K562 (cell line): ENCODE results near the gene PSD2. TPM values are rescaled to one million over a fixed set of nuclear protein-coding genes. Genes with fewer than 3 reads are reported as not detected.

Experiments used
- ATAC-seq: fragments of 200-7000 bp; cut with Tn5 transposase; 3 replicates; pipeline ENCODE4 v1.9.1; 2020; ENCODE audit warnings: moderate library complexity
- BruUV-seq: library from RNA; stranded (reverse); fragments of 400-500 nt; replicated peaks from 2 replicates; lab custom pipeline; 2021; lab: Mats Ljungman, UMichigan
- CTCF ChIA-PET: fragments of 300-600 bp; formaldehyde crosslinking; extraction: SDS; loops from one replicate; lab custom pipeline; 2021; ENCODE audit warnings: low intra/inter-chr PET ratio; lab: Yijun Ruan, JAX
- POLR2A ChIA-PET: fragments of 300-600, 350-650 bp; sonication (Branson Sonifier 250); formaldehyde crosslinking; extraction: SDS; loops from one replicate; lab custom pipeline; 2021; ENCODE audit warnings: antibody characterized with exemption, inconsistent platforms; lab: Yijun Ruan, JAX
- DNase-seq, 4 experiments: peaks; one replicate each; pipeline versions ENCODE4 v3.0.0 to v3.0.0-alpha.2; 2011 to 2018; ENCODE audit warnings: low spot score in 3 of 4, mixed read lengths in 3 of 4; ENCODE audit errors: extremely low read depth in 1 of 4
- FAIRE-seq: peaks from 2 replicates; lab custom pipeline; 2011; peaks lifted over from hg19 to GRCh38; lab: Jason Lieb, UNC
- H2AFZ ChIP-seq: 2 replicates; pipeline ENCODE4 v1.6.0; 2011; ENCODE audit warnings: low read depth, low read length, control low read depth, inconsistent platforms
- H3K27ac ChIP-seq: fragments of 200-600 bp; 3 replicates; pipeline ENCODE4 v1.8.0; 2011; ENCODE audit warnings: low read depth, mild to moderate bottlenecking, control low read depth, inconsistent platforms, low read length, moderate library complexity, mixed read lengths; ENCODE audit errors: extremely low read depth
- H3K27me3 ChIP-seq, 2 experiments: fragments of 300-600 bp in 1 of 2; 2 replicates in 1 of 2; 3 replicates in 1 of 2; pipeline versions ENCODE4 v1.6.0 to v1.8.0; 2011; ENCODE audit warnings: inconsistent platforms in 2 of 2, low read length in 2 of 2, mild to moderate bottlenecking in 1 of 2, mixed read lengths in 1 of 2, moderate library complexity in 1 of 2; ENCODE audit not compliant: control insufficient read depth in 2 of 2, insufficient read depth in 2 of 2
- H3K36me3 ChIP-seq: fragments of 300-600 bp; 3 replicates; pipeline ENCODE4 v1.8.0; 2011; ENCODE audit warnings: mild to moderate bottlenecking, low read length, inconsistent platforms; ENCODE audit not compliant: control insufficient read depth, insufficient read depth
- H3K4me1 ChIP-seq, 2 experiments: fragments of 200-600 bp in 1 of 2; replicated peaks in 1 of 2; 2 replicates in 1 of 2; 3 replicates in 1 of 2; pipeline versions ENCODE4 v1.5.1 to v1.8.0; 2011; ENCODE audit warnings: inconsistent platforms in 2 of 2, low read length in 2 of 2, mild to moderate bottlenecking in 1 of 2, mixed read lengths in 1 of 2, moderate library complexity in 1 of 2; ENCODE audit not compliant: control insufficient read depth in 2 of 2, insufficient read depth in 2 of 2
- H3K4me2 ChIP-seq: 2 replicates; pipeline ENCODE4 v1.6.1; 2011; ENCODE audit warnings: low read length, control low read depth, inconsistent platforms, mixed read lengths; ENCODE audit not compliant: insufficient read depth
- H3K4me3 ChIP-seq: fragments of 200-600 bp; sonication (generic), shearing (Covaris generic); 2 replicates; pipeline ENCODE4 v1.5.1; 2016; ENCODE audit warnings: control low read depth, inconsistent platforms
- H3K79me2 ChIP-seq: fragments of 200-600 bp; 3 replicates; pipeline ENCODE4 v1.8.0; 2011; ENCODE audit warnings: low read length, inconsistent platforms; ENCODE audit not compliant: control insufficient read depth, insufficient read depth
- H3K9ac ChIP-seq, 2 experiments: 2 replicates each; pipeline versions ENCODE4 v1.6.0 to v1.6.1; 2011; ENCODE audit warnings: low read depth in 2 of 2, low read length in 2 of 2, control low read depth in 1 of 2, inconsistent platforms in 1 of 2, mild to moderate bottlenecking in 1 of 2, mixed read lengths in 1 of 2; ENCODE audit not compliant: insufficient read depth in 1 of 2
- H3K9me1 ChIP-seq: one replicate; pipeline ENCODE4 v1.6.0; 2011; ENCODE audit warnings: inconsistent platforms, mild to moderate bottlenecking, low read length, moderate library complexity; ENCODE audit not compliant: control insufficient read depth, insufficient read depth
- H3K9me3 ChIP-seq: replicated peaks from 2 replicates; pipeline ENCODE4 v1.5.1; 2011; ENCODE audit warnings: low read depth, low read length, inconsistent platforms; ENCODE audit not compliant: control insufficient read depth, insufficient read depth
- H4K20me1 ChIP-seq: replicated peaks from 2 replicates; pipeline ENCODE4 v1.6.1; 2011; ENCODE audit warnings: low read length, inconsistent platforms, mixed read lengths; ENCODE audit not compliant: control insufficient read depth, insufficient read depth
- CBFA2T2 ChIP-seq: fragments of 450-650 bp; conservative IDR thresholded peaks from 2 replicates; pipeline ENCODE4 v1.6.1; 2017; ENCODE audit warnings: mild to moderate bottlenecking
- CBFA2T3 ChIP-seq: fragments of 450-650 bp; IDR thresholded peaks from 2 replicates; pipeline ENCODE4 v1.6.1; 2017
- FOS ChIP-seq: IDR thresholded peaks from 3 replicates; pipeline ENCODE4 v1.6.1; 2011; ENCODE audit not compliant: insufficient read length; ENCODE audit errors: extremely low read depth
- FOXP4 ChIP-seq: sonication (generic); formaldehyde crosslinking; IDR thresholded peaks from 2 replicates; pipeline ENCODE4 v1.8.0; 2022; ENCODE audit warnings: mild to moderate bottlenecking, missing genetic modification reagents, borderline replicate concordance
- MEF2D ChIP-seq: conservative IDR thresholded peaks from 2 replicates; pipeline ENCODE4 v1.6.1; 2016; ENCODE audit warnings: low read depth, missing genetic modification characterization, missing compliant biosample characterization
- MTA3 ChIP-seq: fragments of 450-650 bp; formaldehyde crosslinking; IDR thresholded peaks from 2 replicates; pipeline ENCODE4 v1.6.1; 2017; ENCODE audit warnings: mild to moderate bottlenecking, borderline replicate concordance
- MYBL2 ChIP-seq, 2 experiments: fragments of 450-650 bp in 1 of 2; sonication (generic) in 1 of 2; formaldehyde crosslinking in 1 of 2; IDR thresholded peaks; 2 replicates each; pipeline versions ENCODE4 v1.6.1 to v1.8.1; 2017 to 2022; ENCODE audit warnings: borderline replicate concordance in 1 of 2, inconsistent platforms in 1 of 2, low read depth in 1 of 2, mild to moderate bottlenecking in 1 of 2, missing genetic modification reagents in 1 of 2, moderate library complexity in 1 of 2
- NFATC3 ChIP-seq: fragments of 450-650 bp; IDR thresholded peaks from 2 replicates; pipeline ENCODE4 v1.6.1; 2017; ENCODE audit warnings: mild to moderate bottlenecking
- PHF21A ChIP-seq: fragments of 450-650 bp; IDR thresholded peaks from 2 replicates; pipeline ENCODE4 v1.6.1; 2017; ENCODE audit warnings: low read depth, borderline replicate concordance
- TSC22D4 ChIP-seq: fragments of 450-650 bp; IDR thresholded peaks from 2 replicates; pipeline ENCODE4 v1.6.1; 2016; ENCODE audit warnings: missing genetic modification characterization, missing biosample characterization, control low read depth
- ZNF699 ChIP-seq: fragments of 250-450 bp; sonication (Bioruptor Pico); IDR thresholded peaks from 2 replicates; pipeline ENCODE4 v1.8.0; 2021; ENCODE audit warnings: mild to moderate bottlenecking, moderate library complexity; ENCODE audit not compliant: insufficient replicate concordance
- ZSCAN29 ChIP-seq: fragments of 450-650 bp; IDR thresholded peaks from 2 replicates; pipeline ENCODE4 v1.6.1; 2017
- WGBS: fragments of 100-300 bp; shearing (Covaris generic); methylation state at CpG from one replicate; pipeline ENCODE4 v1.1.6; 2016; ENCODE audit warnings: low coverage, mixed read lengths; ENCODE audit not compliant: insufficient coverage; ENCODE audit errors: missing lambda C conversion rate; 5-methylcytosine and 5-hydroxymethylcytosine counted together
- in situ Hi-C: fragments of 300-500 bp; cut with MboI; formaldehyde crosslinking; loops from 4 replicates; pipeline ENCODE4 v1.15.0; 2018; ENCODE audit warnings: inconsistent platforms, mixed read lengths
- intact Hi-C: fragments of 100-400 bp; cut with micrococcal nuclease; formaldehyde crosslinking; loops from 2 replicates; pipeline ENCODE4 v1.14.2; 2022
- polyA plus RNA-seq, 8 experiments: library from polyadenylated mRNA; depleted of rRNA in 4 of 8; stranded (reverse) in 5 of 8; unstranded in 3 of 8; fragments of >200 nt; fragmentation: Nextera tagmentation in 2 of 8; fragmentation: Illumina TruSeq in 1 of 8; extraction: Ambion mirVana in 2 of 8; extraction: Trizol in 1 of 8; gene quantifications; 2 replicates each; pipeline versions ENCODE4 v1.2.1 to v1.2.3, GENCODE V29; 2011 to 2014; ENCODE audit warnings: inconsistent platforms in 1 of 8, missing spikeins in 1 of 8
- total RNA-seq, 7 experiments: library from RNA; depleted of rRNA in 6 of 7; stranded (reverse); fragments of >200 nt in 6 of 7; fragmentation: Illumina TruSeq in 2 of 7; extraction: Trizol in 2 of 7; gene quantifications; 2 replicates each; pipeline versions ENCODE4 v1.2.1 to v1.2.3, GENCODE V29; 2011 to 2021; ENCODE audit warnings: low replicate concordance in 1 of 7
- TF ChIP-seq, protein P1 (sequence below), 3 experiments: IDR thresholded peaks in 2 of 3; conservative IDR thresholded peaks in 1 of 3; 2 replicates each; pipeline ENCODE4 v1.5.1; 2011 to 2012; ENCODE audit warnings: low read length in 3 of 3, mild to moderate bottlenecking in 3 of 3, control low read depth in 2 of 3, improper control_type of control experiment in 1 of 3, inconsistent platforms in 1 of 3, low read depth in 1 of 3, mixed read lengths in 1 of 3, moderate library complexity in 1 of 3; ENCODE audit not compliant: insufficient read depth in 2 of 3
- TF ChIP-seq, protein P2 (sequence below): IDR thresholded peaks from 2 replicates; pipeline ENCODE4 v1.6.1; 2011; ENCODE audit not compliant: insufficient read length; ENCODE audit errors: extremely low read depth
- TF ChIP-seq, protein P3 (sequence below): fragments of 450-650 bp; formaldehyde crosslinking; conservative IDR thresholded peaks from 2 replicates; pipeline ENCODE4 v1.4.0; 2022; ENCODE audit warnings: mild to moderate bottlenecking, missing genetic modification characterization

Gene PSD2
- total and polyA plus RNA-seq, 9 of the 15 experiments (the other 6 are each of a cell fraction or from before 2014, with no cell fraction given): 0.01 to 0.09 (median 0.04) TPM; not detected in 4

GRCh38 chr5:139854029-139854605, 58.5 kb downstream of the PSD2 start (continued):
- TF ChIP-seq, protein P1, sequence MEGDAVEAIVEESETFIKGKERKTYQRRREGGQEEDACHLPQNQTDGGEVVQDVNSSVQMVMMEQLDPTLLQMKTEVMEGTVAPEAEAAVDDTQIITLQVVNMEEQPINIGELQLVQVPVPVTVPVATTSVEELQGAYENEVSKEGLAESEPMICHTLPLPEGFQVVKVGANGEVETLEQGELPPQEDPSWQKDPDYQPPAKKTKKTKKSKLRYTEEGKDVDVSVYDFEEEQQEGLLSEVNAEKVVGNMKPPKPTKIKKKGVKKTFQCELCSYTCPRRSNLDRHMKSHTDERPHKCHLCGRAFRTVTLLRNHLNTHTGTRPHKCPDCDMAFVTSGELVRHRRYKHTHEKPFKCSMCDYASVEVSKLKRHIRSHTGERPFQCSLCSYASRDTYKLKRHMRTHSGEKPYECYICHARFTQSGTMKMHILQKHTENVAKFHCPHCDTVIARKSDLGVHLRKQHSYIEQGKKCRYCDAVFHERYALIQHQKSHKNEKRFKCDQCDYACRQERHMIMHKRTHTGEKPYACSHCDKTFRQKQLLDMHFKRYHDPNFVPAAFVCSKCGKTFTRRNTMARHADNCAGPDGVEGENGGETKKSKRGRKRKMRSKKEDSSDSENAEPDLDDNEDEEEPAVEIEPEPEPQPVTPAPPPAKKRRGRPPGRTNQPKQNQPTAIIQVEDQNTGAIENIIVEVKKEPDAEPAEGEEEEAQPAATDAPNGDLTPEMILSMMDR (IDR thresholded peaks at IDR 0.05 in 2 of 3, conservative IDR thresholded peaks at IDR 0.05 in 1 of 3; ENCODE audit: insufficient read depth in 2 of 3, low read depth in 1 of 3, low read length in 3 of 3): no peak

DNA sequence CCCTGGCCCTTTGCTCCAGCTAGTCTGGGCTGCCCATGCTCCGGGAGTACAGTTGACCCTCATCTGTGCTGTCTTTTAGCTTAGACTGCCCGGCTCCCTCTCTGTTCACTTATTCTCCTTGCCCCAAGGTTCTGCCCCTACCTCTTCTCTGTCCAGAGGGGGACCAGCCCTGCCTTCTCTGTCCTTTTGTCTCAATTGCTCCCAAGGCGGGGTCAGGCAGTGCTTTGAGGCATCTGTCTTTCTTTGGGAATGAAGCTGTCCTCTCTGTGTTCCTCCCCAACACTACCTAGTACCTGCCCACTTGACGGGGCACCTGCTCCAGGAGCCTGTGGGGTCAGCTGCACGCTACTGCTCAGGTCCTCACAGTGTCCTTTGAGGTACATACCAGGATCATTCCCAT, 59.3 kb downstream of the PSD2 start:
- peaks cover 13 to 65% of the 10 kb centered on the region in 2 experiments; a peak in 4 of 5 replicates for H3K27me3 ChIP-seq
- FAIRE-seq: no peak
- in situ Hi-C loops: loop anchor here (10.0 kb wide), 1 partner anchor 220 kb away; no protein-coding TSS in a partner anchor

More for the DNA sequence above, 59.3 kb downstream of the PSD2 start:
- H4K20me1 ChIP-seq: peaks cover 7% of the 10 kb centered on the region
- WGBS: 0% methylated on average over 3 of the region's 5 CpGs
- no TSS peak for BruUV-seq
- no peaks in the 10 kb centered on the region for H3K9me1 ChIP-seq
- no peaks in the 10 kb centered on the region for H3K4me1 ChIP-seq
- TF ChIP-seq MEF2D (tag) (no peak), NFATC3 (no peak), FOXP4 (CRISPR knock-in tag) (no peak), ZNF699 (CRISPR knock-in tag) (no peak), FOS (no peak), ZSCAN29 (no peak), TSC22D4 (tag) (no peak), CBFA2T3 (no peak), CBFA2T2 (no peak), MYBL2 (IDR thresholded peaks at IDR 0.05; ENCODE audit: low read depth) (no peak), MYBL2 (CRISPR knock-in tag; IDR thresholded peaks at IDR 0.05; ENCODE audit: borderline replicate concordance) (no peak), PHF21A (no peak), MTA3 (no peak)
- TF ChIP-seq, protein P2, sequence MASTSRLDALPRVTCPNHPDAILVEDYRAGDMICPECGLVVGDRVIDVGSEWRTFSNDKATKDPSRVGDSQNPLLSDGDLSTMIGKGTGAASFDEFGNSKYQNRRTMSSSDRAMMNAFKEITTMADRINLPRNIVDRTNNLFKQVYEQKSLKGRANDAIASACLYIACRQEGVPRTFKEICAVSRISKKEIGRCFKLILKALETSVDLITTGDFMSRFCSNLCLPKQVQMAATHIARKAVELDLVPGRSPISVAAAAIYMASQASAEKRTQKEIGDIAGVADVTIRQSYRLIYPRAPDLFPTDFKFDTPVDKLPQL: no peak
- TF ChIP-seq, protein P3, sequence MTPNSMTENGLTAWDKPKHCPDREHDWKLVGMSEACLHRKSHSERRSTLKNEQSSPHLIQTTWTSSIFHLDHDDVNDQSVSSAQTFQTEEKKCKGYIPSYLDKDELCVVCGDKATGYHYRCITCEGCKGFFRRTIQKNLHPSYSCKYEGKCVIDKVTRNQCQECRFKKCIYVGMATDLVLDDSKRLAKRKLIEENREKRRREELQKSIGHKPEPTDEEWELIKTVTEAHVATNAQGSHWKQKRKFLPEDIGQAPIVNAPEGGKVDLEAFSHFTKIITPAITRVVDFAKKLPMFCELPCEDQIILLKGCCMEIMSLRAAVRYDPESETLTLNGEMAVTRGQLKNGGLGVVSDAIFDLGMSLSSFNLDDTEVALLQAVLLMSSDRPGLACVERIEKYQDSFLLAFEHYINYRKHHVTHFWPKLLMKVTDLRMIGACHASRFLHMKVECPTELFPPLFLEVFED: no peak
- TF ChIP-seq, all 486 proteins: peak for 0
- Histone ChIP-seq H3K36me3 (no peaks in the 10 kb centered on the region), H2AFZ (no peak overlapping the region), H3K79me2 (no peaks in the 10 kb centered on the region), H3K4me3 (no peak overlapping the region), H3K4me2 (no peak overlapping the region), H3K27ac (no peak overlapping the region), H3K9me3 (no peaks in the 10 kb centered on the region), H3K9ac (no peak overlapping the region)
- ATAC-seq: no peak
- POLR2A ChIA-PET: no interaction called here
- CTCF ChIA-PET: no interaction called here
- intact Hi-C loops: no loop called here
- DNase-seq: no peak
